H9 (cell line): ENCODE results near the gene TNNT2. TPM values are rescaled to one million over a fixed set of nuclear protein-coding genes. Genes with fewer than 3 reads are reported as not detected.

Experiments used
- DNase-seq: peaks from one replicate; pipeline ENCODE4 v3.0.0-alpha.2; 2017
- H2AFZ ChIP-seq: one replicate; pipeline ENCODE4 v1.6.1; 2013; ENCODE audit warnings: mild to moderate bottlenecking, low read length, control low read depth, moderate library complexity
- H2AK5ac ChIP-seq: 2 replicates; pipeline ENCODE4 v1.6.1; 2013; ENCODE audit warnings: low read length, control low read depth, mixed read lengths; ENCODE audit not compliant: insufficient read length
- H2BK120ac ChIP-seq: one replicate; pipeline ENCODE4 v1.6.1; 2013; ENCODE audit warnings: low read depth, mild to moderate bottlenecking, low read length, control low read depth, inconsistent platforms; ENCODE audit not compliant: poor library complexity, severe bottlenecking
- H2BK12ac ChIP-seq: 2 replicates; pipeline ENCODE4 v1.6.1; 2013; ENCODE audit warnings: low read length, control low read depth, mixed read lengths, low read depth; ENCODE audit not compliant: insufficient read length
- H2BK15ac ChIP-seq: 2 replicates; pipeline ENCODE4 v1.6.1; 2013; ENCODE audit warnings: low read depth, low read length, control low read depth
- H2BK20ac ChIP-seq: one replicate; pipeline ENCODE4 v1.6.1; 2013; ENCODE audit warnings: low read depth, mild to moderate bottlenecking, low read length, control low read depth, inconsistent platforms; ENCODE audit not compliant: poor library complexity, severe bottlenecking
- H2BK5ac ChIP-seq: 2 replicates; pipeline ENCODE4 v1.6.1; 2013; ENCODE audit warnings: low read length, control low read depth, mixed read lengths; ENCODE audit not compliant: insufficient read length
- H3K14ac ChIP-seq: 2 replicates; pipeline ENCODE4 v1.6.1; 2013; ENCODE audit warnings: low read length, control low read depth; ENCODE audit not compliant: insufficient read depth
- H3K18ac ChIP-seq: 2 replicates; pipeline ENCODE4 v1.6.1; 2013; ENCODE audit warnings: low read depth, mild to moderate bottlenecking, mixed read lengths, low read length, control low read depth; ENCODE audit not compliant: insufficient read length
- H3K23ac ChIP-seq: 2 replicates; pipeline ENCODE4 v1.6.1; 2013; ENCODE audit warnings: low read length, control low read depth, mixed read lengths, low read depth; ENCODE audit not compliant: insufficient read length
- H3K23me2 ChIP-seq: 2 replicates; pipeline ENCODE4 v1.6.1; 2013; ENCODE audit warnings: low read depth, mild to moderate bottlenecking, mixed read lengths, low read length, control low read depth; ENCODE audit not compliant: insufficient read length, poor library complexity, severe bottlenecking
- H3K27ac ChIP-seq: 2 replicates; pipeline ENCODE4 v1.5.1; 2013; ENCODE audit warnings: low read length, control low read depth, mixed read lengths, low read depth; ENCODE audit not compliant: insufficient read length
- H3K27me3 ChIP-seq: 2 replicates; pipeline ENCODE4 v1.6.1; 2013; ENCODE audit warnings: low read length, control low read depth, inconsistent platforms; ENCODE audit not compliant: insufficient read depth
- H3K4ac ChIP-seq: 2 replicates; pipeline ENCODE4 v1.6.1; 2013; ENCODE audit warnings: low read depth, mild to moderate bottlenecking, control low read depth, inconsistent platforms, low read length, moderate library complexity
- H3K4me1 ChIP-seq: 2 replicates; pipeline ENCODE4 v1.6.1; 2013; ENCODE audit warnings: low read length, control low read depth, inconsistent platforms; ENCODE audit not compliant: insufficient read depth
- H3K4me2 ChIP-seq: 2 replicates; pipeline ENCODE4 v1.6.1; 2013; ENCODE audit warnings: low read length, control low read depth, mixed read lengths; ENCODE audit not compliant: insufficient read length, insufficient read depth
- H3K56ac ChIP-seq: 2 replicates; pipeline ENCODE4 v1.6.1; 2013; ENCODE audit warnings: low read depth, mild to moderate bottlenecking, mixed read lengths, low read length, control low read depth; ENCODE audit not compliant: insufficient read length
- H3K79me1 ChIP-seq: 2 replicates; pipeline ENCODE4 v1.6.1; 2013; ENCODE audit warnings: low read depth, mild to moderate bottlenecking, moderate library complexity, low read length, control low read depth, inconsistent platforms; ENCODE audit not compliant: insufficient read depth, poor library complexity, severe bottlenecking
- H3K79me2 ChIP-seq: 2 replicates; pipeline ENCODE4 v1.6.1; 2013; ENCODE audit warnings: low read length, control low read depth, inconsistent platforms; ENCODE audit not compliant: insufficient read depth
- H3K9ac ChIP-seq: 2 replicates; pipeline ENCODE4 v1.6.1; 2013; ENCODE audit warnings: low read length, control low read depth, mixed read lengths; ENCODE audit not compliant: insufficient read length; ENCODE audit errors: extremely low read depth
- H3K9me3 ChIP-seq: one replicate; pipeline ENCODE4 v1.6.1; 2013; ENCODE audit warnings: low read depth, low read length, inconsistent platforms; ENCODE audit not compliant: control insufficient read depth
- H3T11ph ChIP-seq: one replicate; pipeline ENCODE4 v1.6.1; 2013; ENCODE audit warnings: mild to moderate bottlenecking, low read length, control low read depth, inconsistent platforms
- H4K20me1 ChIP-seq: one replicate; pipeline ENCODE4 v1.6.1; 2013; ENCODE audit not compliant: control insufficient read depth, insufficient read length, insufficient read depth
- H4K5ac ChIP-seq: 2 replicates; pipeline ENCODE4 v1.6.1; 2013; ENCODE audit warnings: low read depth, mild to moderate bottlenecking, mixed read lengths, low read length, control low read depth; ENCODE audit not compliant: insufficient read length
- H4K8ac ChIP-seq: replicated peaks from 2 replicates; pipeline ENCODE4 v1.6.1; 2013; ENCODE audit warnings: low read length, control low read depth, mixed read lengths, low read depth; ENCODE audit not compliant: insufficient read length
- H4K91ac ChIP-seq: 2 replicates; pipeline ENCODE4 v1.6.1; 2013; ENCODE audit warnings: low read depth, mild to moderate bottlenecking, moderate library complexity, mixed read lengths, low read length, control low read depth; ENCODE audit not compliant: insufficient read length
- H3K27ac Mint-ChIP-seq, 3 experiments: 2 replicates in 2 of 3; 3 replicates in 1 of 3; pipeline ENCODE4 v1.8.0; 2020 to 2021; ENCODE audit warnings: mixed read lengths in 3 of 3, mild to moderate bottlenecking in 1 of 3, moderate library complexity in 1 of 3
- H3K27me3 Mint-ChIP-seq: 2 replicates; pipeline ENCODE4 v1.8.0; 2021; ENCODE audit warnings: low read depth, mild to moderate bottlenecking, moderate library complexity, mixed read lengths
- H3K36me3 Mint-ChIP-seq, 3 experiments: 2 replicates in 2 of 3; 3 replicates in 1 of 3; pipeline ENCODE4 v1.8.0; 2020 to 2021; ENCODE audit warnings: low read depth in 3 of 3, mixed read lengths in 3 of 3; ENCODE audit not compliant: insufficient read depth in 1 of 3
- H3K4me1 Mint-ChIP-seq, 2 experiments: 2 replicates each; pipeline ENCODE4 v1.8.0; 2020; ENCODE audit warnings: mixed read lengths in 2 of 2
- H3K4me3 Mint-ChIP-seq, 2 experiments: 2 replicates in 1 of 2; 3 replicates in 1 of 2; pipeline ENCODE4 v1.8.0; 2020 to 2021; ENCODE audit warnings: mild to moderate bottlenecking in 2 of 2, mixed read lengths in 2 of 2, moderate library complexity in 1 of 2
- H3K9me3 Mint-ChIP-seq, 2 experiments: 2 replicates in 1 of 2; 3 replicates in 1 of 2; pipeline ENCODE4 v1.8.0; 2020; ENCODE audit warnings: mild to moderate bottlenecking in 2 of 2, mixed read lengths in 2 of 2, moderate library complexity in 1 of 2
- CTCF ChIP-seq: fragments of 200-600 bp; sonication (generic); conservative IDR thresholded peaks from 3 replicates; pipeline ENCODE4 v1.8.0; 2021; ENCODE audit warnings: antibody characterized with exemption, mild to moderate bottlenecking
- WGBS: extraction: QIAGEN DNeasy Blood & Tissue Kit; methylation state at CpG from one replicate; pipeline ENCODE4 v1.1.7; 2013; ENCODE audit warnings: missing lambda C conversion rate, low lambda C conversion rate, mixed read lengths; ENCODE audit not compliant: insufficient read length; ENCODE audit errors: extremely low coverage; 5-methylcytosine and 5-hydroxymethylcytosine counted together
- total RNA-seq: library from RNA; stranded (reverse); gene quantifications from 2 replicates; pipeline ENCODE4 v1.2.1, GENCODE V29; 2021

Gene TNNT2
- total RNA-seq, 1 experiment from 2014 or later, result 8.6 TPM

- no peak overlapping the region for H3K18ac ChIP-seq
- H2AFZ ChIP-seq, result no peak overlapping the region
- H3K79me2 ChIP-seq, result no peaks in the 10 kb centered on the region
- H3K27me3 ChIP-seq, result no peaks in the 10 kb centered on the region
- H2BK12ac ChIP-seq, result no peak overlapping the region
- no peak overlapping the region for H2AK5ac ChIP-seq
- no peak overlapping the region for H2BK20ac ChIP-seq
- H2BK15ac ChIP-seq, result no peak overlapping the region
- no peak overlapping the region for H3K4me2 ChIP-seq
- H3K23me2 ChIP-seq, result no peaks in the 10 kb centered on the region
- H3K9ac ChIP-seq, result no peak overlapping the region
- H3K56ac ChIP-seq, result no peak overlapping the region
- H2BK5ac ChIP-seq, result no peak overlapping the region
- H3K23ac ChIP-seq, result no peak overlapping the region
- no CpG with 5 or more reads among the region's 10 CpGs for WGBS
- H3K4me1 Mint-ChIP-seq, result peaks cover 0 to 4% of the 10 kb centered on the region in 2 experiments; a peak in 1 of 4 replicates
- H3T11ph ChIP-seq, result no peak overlapping the region
- H3K27ac Mint-ChIP-seq, result no peak overlapping the region
- H3K4me1 ChIP-seq, result no peaks in the 10 kb centered on the region
- no peaks in the 10 kb centered on the region for H3K79me1 ChIP-seq
- H4K5ac ChIP-seq, result no peak overlapping the region
- H3K9me3 ChIP-seq, result no peaks in the 10 kb centered on the region
- H4K20me1 ChIP-seq, result no peaks in the 10 kb centered on the region
- no peak overlapping the region for H3K4me3 Mint-ChIP-seq
- no peak for TF ChIP-seq CTCF
- H4K91ac ChIP-seq, result no peak overlapping the region
- H4K8ac ChIP-seq, result no peak overlapping the region
- H3K4ac ChIP-seq, result no peak overlapping the region
- no peak for DNase-seq
- H3K9me3 Mint-ChIP-seq, result no peaks in the 10 kb centered on the region
- no peak overlapping the region for H3K27ac ChIP-seq
- no peak overlapping the region for H3K14ac ChIP-seq
- H3K27me3 Mint-ChIP-seq, result no peaks in the 10 kb centered on the region; the same call in 1 of the 2 replicates
- no peaks in the 10 kb centered on the region for H3K36me3 Mint-ChIP-seq
- no peak overlapping the region for H2BK120ac ChIP-seq
Measured at GRCh38 chr1:201332616-201333335, 44.7 kb downstream of the TNNT2 start.
